Keratinocyte (primary cell): ENCODE data around the gene SEBOX. TPM values are rescaled to one million over a fixed set of nuclear protein-coding genes. Genes with fewer than 3 reads are reported as not detected.

ENCODE experiments used
- DNase-seq: peaks from one replicate; pipeline ENCODE4 v3.0.0-alpha.2; 2011; ENCODE audit warnings: low read depth, missing footprints, low spot score
- FAIRE-seq: peaks from 2 replicates; lab custom pipeline; 2011; peaks lifted over from hg19 to GRCh38; lab: Jason Lieb, UNC
- H2AFZ ChIP-seq: 2 replicates; pipeline ENCODE4 v1.6.0; 2012; ENCODE audit warnings: low read length, control low read depth, inconsistent platforms; ENCODE audit not compliant: control insufficient read depth
- H3K27ac ChIP-seq: 2 replicates; pipeline ENCODE4 v1.5.1; 2011; ENCODE audit warnings: low read length; ENCODE audit not compliant: control insufficient read depth, insufficient read depth
- H3K27me3 ChIP-seq: 3 replicates; pipeline ENCODE4 v1.6.0; 2011; ENCODE audit warnings: low read length; ENCODE audit not compliant: control insufficient read depth, insufficient read depth; ENCODE audit errors: extremely low read depth
- H3K36me3 ChIP-seq, 2 experiments: 2 replicates in 1 of 2; 3 replicates in 1 of 2; pipeline ENCODE4 v1.5.1; 2011; ENCODE audit warnings: low read length in 2 of 2, mild to moderate bottlenecking in 1 of 2; ENCODE audit not compliant: control insufficient read depth in 2 of 2, insufficient read depth in 2 of 2; ENCODE audit errors: extremely low read depth in 1 of 2
- H3K4me1 ChIP-seq: 3 replicates; pipeline ENCODE4 v1.5.1; 2011; ENCODE audit warnings: low read length; ENCODE audit not compliant: control insufficient read depth, insufficient read depth; ENCODE audit errors: extremely low read depth
- H3K4me2 ChIP-seq: 3 replicates; pipeline ENCODE4 v1.6.0; 2011; ENCODE audit warnings: low read depth, low read length; ENCODE audit not compliant: control insufficient read depth, insufficient read depth; ENCODE audit errors: extremely low read depth
- H3K4me3 ChIP-seq, 3 experiments: fragments of 200-600 bp in 1 of 3; sonication (generic) in 1 of 3; 2 replicates in 2 of 3; 3 replicates in 1 of 3; pipeline ENCODE4 v1.5.1; 2011 to 2016; ENCODE audit warnings: low read length in 3 of 3, mild to moderate bottlenecking in 3 of 3, control low read depth in 2 of 3, inconsistent platforms in 1 of 3, low read depth in 1 of 3, mixed read lengths in 1 of 3, mixed run types in 1 of 3, moderate library complexity in 1 of 3; ENCODE audit not compliant: control insufficient read depth in 2 of 3, insufficient read depth in 2 of 3; ENCODE audit errors: extremely low read depth in 1 of 3
- H3K79me2 ChIP-seq: 2 replicates; pipeline ENCODE4 v1.6.0; 2012; ENCODE audit warnings: low read length; ENCODE audit not compliant: control insufficient read depth, insufficient read depth
- H3K9ac ChIP-seq: 3 replicates; pipeline ENCODE4 v1.6.0; 2011; ENCODE audit warnings: low read length; ENCODE audit not compliant: control insufficient read depth, insufficient read depth; ENCODE audit errors: extremely low read depth
- H3K9me1 ChIP-seq: 3 replicates; pipeline ENCODE4 v1.6.0; 2011; ENCODE audit warnings: low read length; ENCODE audit not compliant: control insufficient read depth, insufficient read depth; ENCODE audit errors: extremely low read depth
- H3K9me3 ChIP-seq: 2 replicates; pipeline ENCODE4 v1.5.1; 2012; ENCODE audit warnings: low read depth, low read length; ENCODE audit not compliant: control insufficient read depth
- H4K20me1 ChIP-seq: 3 replicates; pipeline ENCODE4 v1.6.0; 2011; ENCODE audit warnings: low read length; ENCODE audit not compliant: control insufficient read depth, insufficient read depth; ENCODE audit errors: extremely low read depth
- EZH2 ChIP-seq: IDR thresholded peaks from one replicate; pipeline ENCODE4 v1.6.1; 2012; ENCODE audit warnings: inconsistent platforms, mild to moderate bottlenecking, low read length, moderate library complexity
- dilution Hi-C: fragments of 300-500 bp; cut with MboI; formaldehyde crosslinking; loops from one replicate; pipeline ENCODE4 v1.7.0; 2020; ENCODE audit warnings: low sequenced_read_pairs; ENCODE audit not compliant: extremely low pct_ligation_motif_present
- polyA plus RNA-seq, 5 experiments: library from polyadenylated mRNA; depleted of rRNA in 3 of 5; stranded (reverse) in 3 of 5; stranded (forward) in 1 of 5; unstranded in 1 of 5; fragments of >200 nt; gene quantifications; 1 replicate in 1 of 5; 2 replicates in 3 of 5; 3 replicates in 1 of 5; pipeline versions ENCODE4 v1.2.1 to v1.2.3, GENCODE V29; 2011 to 2012; ENCODE audit warnings: missing spikeins in 2 of 5, low read depth in 1 of 5, low replicate concordance in 1 of 5
- TF ChIP-seq, protein P1 (sequence below), 3 experiments: IDR thresholded peaks in 1 of 3; conservative IDR thresholded peaks in 1 of 3; optimal IDR thresholded peaks in 1 of 3; 2 replicates in 2 of 3; 3 replicates in 1 of 3; pipeline versions ENCODE3 to v1.5.1; 2011; ENCODE audit warnings: low read length in 3 of 3, mild to moderate bottlenecking in 3 of 3, moderate library complexity in 2 of 3, control low read depth in 1 of 3, inconsistent platforms in 1 of 3; ENCODE audit not compliant: insufficient read depth in 2 of 3; ENCODE audit errors: extremely low read depth in 1 of 3

The SEBOX gene
- polyA plus RNA-seq, 1 donor (not counting 4 experiments of a cell fraction or from before 2014, with no cell fraction given), result not detected

DNA sequence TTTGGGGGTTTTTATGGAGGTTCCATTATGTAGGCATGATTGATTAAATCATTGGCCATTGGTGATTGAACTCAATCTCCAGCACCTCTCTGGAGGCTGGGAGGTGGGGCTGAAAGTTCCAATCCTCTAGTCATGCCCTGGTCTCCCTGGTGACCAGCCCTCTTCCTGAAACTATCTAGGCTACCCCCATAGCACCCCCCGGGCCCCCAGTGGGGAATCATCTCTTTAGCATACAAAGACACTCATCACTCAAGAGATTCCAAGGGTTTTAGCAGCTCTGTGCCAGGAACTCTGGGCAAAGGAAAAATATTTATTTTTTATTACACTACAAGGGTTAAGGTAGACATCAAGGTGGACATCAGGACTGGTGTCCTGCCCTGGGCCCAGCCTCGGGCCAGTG is 30.4 kb upstream of the SEBOX start:
- H3K27ac ChIP-seq, result no peak overlapping the region
- FAIRE-seq (no peak), DNase-seq (no peak)
- no peaks in the 10 kb centered on the region for H3K9me3 ChIP-seq
- no peak overlapping the region for H3K9ac ChIP-seq
- H3K4me2 ChIP-seq, result no peak overlapping the region
- dilution Hi-C loops, result no loop called here
- no peaks in the 10 kb centered on the region for H3K79me2 ChIP-seq
- H4K20me1 ChIP-seq, result no peaks in the 10 kb centered on the region
- H3K4me3 ChIP-seq, result no peak overlapping the region
- H3K4me1 ChIP-seq, result peaks cover 10% of the 10 kb centered on the region
- no peaks in the 10 kb centered on the region for H3K36me3 ChIP-seq
- no peaks in the 10 kb centered on the region for H3K9me1 ChIP-seq
- TF ChIP-seq, protein P1, sequence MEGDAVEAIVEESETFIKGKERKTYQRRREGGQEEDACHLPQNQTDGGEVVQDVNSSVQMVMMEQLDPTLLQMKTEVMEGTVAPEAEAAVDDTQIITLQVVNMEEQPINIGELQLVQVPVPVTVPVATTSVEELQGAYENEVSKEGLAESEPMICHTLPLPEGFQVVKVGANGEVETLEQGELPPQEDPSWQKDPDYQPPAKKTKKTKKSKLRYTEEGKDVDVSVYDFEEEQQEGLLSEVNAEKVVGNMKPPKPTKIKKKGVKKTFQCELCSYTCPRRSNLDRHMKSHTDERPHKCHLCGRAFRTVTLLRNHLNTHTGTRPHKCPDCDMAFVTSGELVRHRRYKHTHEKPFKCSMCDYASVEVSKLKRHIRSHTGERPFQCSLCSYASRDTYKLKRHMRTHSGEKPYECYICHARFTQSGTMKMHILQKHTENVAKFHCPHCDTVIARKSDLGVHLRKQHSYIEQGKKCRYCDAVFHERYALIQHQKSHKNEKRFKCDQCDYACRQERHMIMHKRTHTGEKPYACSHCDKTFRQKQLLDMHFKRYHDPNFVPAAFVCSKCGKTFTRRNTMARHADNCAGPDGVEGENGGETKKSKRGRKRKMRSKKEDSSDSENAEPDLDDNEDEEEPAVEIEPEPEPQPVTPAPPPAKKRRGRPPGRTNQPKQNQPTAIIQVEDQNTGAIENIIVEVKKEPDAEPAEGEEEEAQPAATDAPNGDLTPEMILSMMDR (optimal IDR thresholded peaks at IDR 0.05 in 1 of 3, IDR thresholded peaks at IDR 0.05 in 1 of 3, conservative IDR thresholded peaks at IDR 0.05 in 1 of 3; ENCODE audit: extremely low read depth in 1 of 3, insufficient read depth in 2 of 3, low read length in 3 of 3), result no peak
- TF ChIP-seq EZH2, result no peak
- no peaks in the 10 kb centered on the region for H3K27me3 ChIP-seq
- no peak overlapping the region for H2AFZ ChIP-seq

DNA sequence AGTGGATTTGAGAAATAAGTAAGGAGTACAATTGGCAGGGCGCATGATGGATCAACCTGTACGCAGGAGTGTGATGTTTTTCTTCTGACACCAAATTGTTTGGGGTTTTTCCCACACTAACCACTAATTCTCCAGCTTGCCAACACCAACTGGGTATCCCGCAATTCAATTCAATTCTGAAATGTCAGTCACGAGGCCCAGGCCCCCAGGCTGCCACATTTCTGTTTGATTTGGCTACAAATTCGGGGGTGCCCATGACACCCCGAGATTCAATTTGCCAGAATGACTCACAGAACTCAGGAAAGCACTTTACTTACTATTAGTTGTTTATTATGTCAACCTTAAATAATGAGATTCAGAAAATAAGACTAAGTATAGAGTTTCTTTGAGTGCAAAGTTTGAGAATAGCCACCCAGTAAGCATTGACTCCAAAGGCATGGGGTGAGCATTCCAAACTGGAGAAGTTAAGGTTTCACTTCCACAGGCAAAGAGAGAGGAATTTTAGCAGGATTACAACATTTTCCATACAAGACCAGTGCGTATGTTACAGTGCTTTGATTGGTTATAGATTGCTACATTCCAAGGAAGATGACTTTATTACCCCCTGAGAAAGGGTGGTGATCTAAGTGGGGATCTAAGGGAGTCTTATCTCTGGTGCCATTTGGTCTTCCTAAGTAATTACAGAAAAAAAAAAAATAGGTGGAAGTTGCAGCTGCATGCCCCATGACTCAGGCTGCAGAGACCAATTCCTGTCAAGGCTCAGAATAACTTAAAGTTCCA is 29.5 kb upstream of the SEBOX start:
- Histone ChIP-seq H3K4me2 (peak overlapping the region; percentile 34), H4K20me1 (no peaks in the 10 kb centered on the region), H3K4me3 (no peak overlapping the region), H3K9me3 (no peaks in the 10 kb centered on the region), H3K9ac (no peak overlapping the region), H2AFZ (no peak overlapping the region), H3K36me3 (no peaks in the 10 kb centered on the region), H3K79me2 (no peaks in the 10 kb centered on the region), H3K27me3 (no peaks in the 10 kb centered on the region), H3K27ac (no peak overlapping the region), H3K4me1 (peaks cover 10% of the 10 kb centered on the region), H3K9me1 (no peaks in the 10 kb centered on the region)
- TF ChIP-seq EZH2, result no peak
- TF ChIP-seq, protein P1 (optimal IDR thresholded peaks at IDR 0.05 in 1 of 3, IDR thresholded peaks at IDR 0.05 in 1 of 3, conservative IDR thresholded peaks at IDR 0.05 in 1 of 3; ENCODE audit: extremely low read depth in 1 of 3, insufficient read depth in 2 of 3, low read length in 3 of 3), result no peak
- no peak for DNase-seq
- FAIRE-seq, result no peak
- dilution Hi-C loops, result no loop called here
